Measurements from ENCODE around the gene GAS7. TPM values are rescaled to one million over a fixed set of nuclear protein-coding genes. Genes with fewer than 3 reads are reported as not detected.

GAS7 gene
- total and polyA plus RNA-seq, 9 of the 15 experiments (the other 6 are each of a cell fraction or from before 2014, with no cell fraction given), result 0.11 to 0.33 TPM; not detected in 7

- Histone ChIP-seq H4K20me1 (replicated peaks; ENCODE audit: control insufficient read depth, insufficient read depth, low read length) (no peaks in the 10 kb centered on the region), H3K27me3 (ENCODE audit: control insufficient read depth in 2 of 2, insufficient read depth in 2 of 2, low read length in 2 of 2) (peaks cover 0 to 12% of the 10 kb centered on the region in 2 experiments; a peak in 1 of 5 replicates), H2AFZ (ENCODE audit: low read depth, low read length) (no peak overlapping the region), H3K4me2 (ENCODE audit: insufficient read depth, low read length) (no peak overlapping the region), H3K4me1 (replicated peaks in 1 of 2; ENCODE audit: control insufficient read depth in 2 of 2, insufficient read depth in 2 of 2, low read length in 2 of 2) (no peaks in the 10 kb centered on the region), H3K4me3 (no peak overlapping the region), H3K9me1 (ENCODE audit: control insufficient read depth, insufficient read depth, low read length) (no peaks in the 10 kb centered on the region), H3K27ac (ENCODE audit: extremely low read depth, low read depth, low read length) (no peak overlapping the region), H3K36me3 (ENCODE audit: control insufficient read depth, insufficient read depth, low read length) (no peaks in the 10 kb centered on the region), H3K9me3 (replicated peaks; ENCODE audit: control insufficient read depth, insufficient read depth, low read depth, low read length) (no peaks in the 10 kb centered on the region), H3K9ac (ENCODE audit: insufficient read depth in 1 of 2, low read depth in 2 of 2, low read length in 2 of 2) (no peak overlapping the region), H3K79me2 (ENCODE audit: control insufficient read depth, insufficient read depth, low read length) (no peaks in the 10 kb centered on the region)
- 0% methylated on average over 2 of the region's 3 CpGs for WGBS (ENCODE audit: insufficient coverage, low coverage, missing lambda C conversion rate)
- intact Hi-C loops (cut with micrococcal nuclease), result no loop called here
- in situ Hi-C loops (cut with MboI), result no loop called here
- BruUV-seq (replicated peaks), result no TSS peak
- TF ChIP-seq NRF1 (conservative IDR thresholded peaks at IDR 0.05 in 1 of 2, IDR thresholded peaks at IDR 0.05 in 1 of 2), result no peak
- TF ChIP-seq TAF9B (IDR thresholded peaks at IDR 0.05; ENCODE audit: partially characterized antibody), result no peak
- no peak for TF ChIP-seq ZEB2 (IDR thresholded peaks at IDR 0.05)
- TF ChIP-seq, protein P1, sequence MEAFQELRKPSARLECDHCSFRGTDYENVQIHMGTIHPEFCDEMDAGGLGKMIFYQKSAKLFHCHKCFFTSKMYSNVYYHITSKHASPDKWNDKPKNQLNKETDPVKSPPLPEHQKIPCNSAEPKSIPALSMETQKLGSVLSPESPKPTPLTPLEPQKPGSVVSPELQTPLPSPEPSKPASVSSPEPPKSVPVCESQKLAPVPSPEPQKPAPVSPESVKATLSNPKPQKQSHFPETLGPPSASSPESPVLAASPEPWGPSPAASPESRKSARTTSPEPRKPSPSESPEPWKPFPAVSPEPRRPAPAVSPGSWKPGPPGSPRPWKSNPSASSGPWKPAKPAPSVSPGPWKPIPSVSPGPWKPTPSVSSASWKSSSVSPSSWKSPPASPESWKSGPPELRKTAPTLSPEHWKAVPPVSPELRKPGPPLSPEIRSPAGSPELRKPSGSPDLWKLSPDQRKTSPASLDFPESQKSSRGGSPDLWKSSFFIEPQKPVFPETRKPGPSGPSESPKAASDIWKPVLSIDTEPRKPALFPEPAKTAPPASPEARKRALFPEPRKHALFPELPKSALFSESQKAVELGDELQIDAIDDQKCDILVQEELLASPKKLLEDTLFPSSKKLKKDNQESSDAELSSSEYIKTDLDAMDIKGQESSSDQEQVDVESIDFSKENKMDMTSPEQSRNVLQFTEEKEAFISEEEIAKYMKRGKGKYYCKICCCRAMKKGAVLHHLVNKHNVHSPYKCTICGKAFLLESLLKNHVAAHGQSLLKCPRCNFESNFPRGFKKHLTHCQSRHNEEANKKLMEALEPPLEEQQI (IDR thresholded peaks at IDR 0.05), result no peak
- no peak for TF ChIP-seq TEAD4 (IDR thresholded peaks at IDR 0.05; ENCODE audit: low read length)
- no peak for TF ChIP-seq TEAD4 (CRISPR knock-in tag; IDR thresholded peaks at IDR 0.05; ENCODE audit: borderline replicate concordance)
- TF ChIP-seq ZNF512 (tag; IDR thresholded peaks at IDR 0.05), result no peak
- no peak for TF ChIP-seq ZNF408 (CRISPR knock-in tag; IDR thresholded peaks at IDR 0.05; ENCODE audit: low read depth)
- no peak for TF ChIP-seq RBM39 (optimal IDR thresholded peaks at IDR 0.05; ENCODE audit: low read depth, low read length)
- no peak for TF ChIP-seq ELF1 (tag; IDR thresholded peaks at IDR 0.05)
- TF ChIP-seq, protein P2, sequence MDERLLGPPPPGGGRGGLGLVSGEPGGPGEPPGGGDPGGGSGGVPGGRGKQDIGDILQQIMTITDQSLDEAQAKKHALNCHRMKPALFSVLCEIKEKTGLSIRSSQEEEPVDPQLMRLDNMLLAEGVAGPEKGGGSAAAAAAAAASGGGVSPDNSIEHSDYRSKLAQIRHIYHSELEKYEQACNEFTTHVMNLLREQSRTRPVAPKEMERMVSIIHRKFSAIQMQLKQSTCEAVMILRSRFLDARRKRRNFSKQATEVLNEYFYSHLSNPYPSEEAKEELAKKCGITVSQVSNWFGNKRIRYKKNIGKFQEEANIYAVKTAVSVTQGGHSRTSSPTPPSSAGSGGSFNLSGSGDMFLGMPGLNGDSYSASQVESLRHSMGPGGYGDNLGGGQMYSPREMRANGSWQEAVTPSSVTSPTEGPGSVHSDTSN (CRISPR knock-in tag; IDR thresholded peaks at IDR 0.05; ENCODE audit: low read depth), result no peak
- TF ChIP-seq, protein P2 (tag; conservative IDR thresholded peaks at IDR 0.05; ENCODE audit: low read depth), result no peak
- no peak for TF ChIP-seq E4F1 (CRISPR knock-in tag; IDR thresholded peaks at IDR 0.05; ENCODE audit: borderline replicate concordance)
- TF ChIP-seq NELFE (IDR thresholded peaks at IDR 0.05; ENCODE audit: insufficient read depth, insufficient read length), result no peak
- TF ChIP-seq FOXK2 (conservative IDR thresholded peaks at IDR 0.05 in 1 of 2, IDR thresholded peaks at IDR 0.05 in 1 of 2; ENCODE audit: low read depth in 2 of 2), result no peak
- FAIRE-seq (no peak), ATAC-seq (no peak), DNase-seq (ENCODE audit: extremely low read depth in 1 of 4, low spot score in 3 of 4) (no peak)
- ChIA-PET POLR2A (no interaction called here), CTCF (ENCODE audit: low intra/inter-chr PET ratio) (no interaction called here)
Measured at GRCh38 chr17:10064536-10064935, 133.9 kb downstream of the GAS7 start.
